OCI-LY1 (cell line): Measurements from ENCODE around the gene HCRT.

Experiments
- EZH2 ChIP-seq: fragments of 200-600 bp; sonication (generic), shearing (Covaris generic); IDR thresholded peaks from 2 replicates; pipeline ENCODE4 v1.8.0; 2017; ENCODE audit warnings: borderline replicate concordance, mixed run types, mild to moderate bottlenecking, antibody characterized with exemption, low read length, moderate library complexity, mixed read lengths
- TF ChIP-seq, protein P1 (sequence below): fragments of 200-600 bp; sonication (generic), shearing (Covaris generic); IDR thresholded peaks from 2 replicates; pipeline ENCODE4 v1.5.1; 2017; ENCODE audit warnings: mild to moderate bottlenecking, antibody characterized with exemption, low read length, moderate library complexity, mixed read lengths

DNA sequence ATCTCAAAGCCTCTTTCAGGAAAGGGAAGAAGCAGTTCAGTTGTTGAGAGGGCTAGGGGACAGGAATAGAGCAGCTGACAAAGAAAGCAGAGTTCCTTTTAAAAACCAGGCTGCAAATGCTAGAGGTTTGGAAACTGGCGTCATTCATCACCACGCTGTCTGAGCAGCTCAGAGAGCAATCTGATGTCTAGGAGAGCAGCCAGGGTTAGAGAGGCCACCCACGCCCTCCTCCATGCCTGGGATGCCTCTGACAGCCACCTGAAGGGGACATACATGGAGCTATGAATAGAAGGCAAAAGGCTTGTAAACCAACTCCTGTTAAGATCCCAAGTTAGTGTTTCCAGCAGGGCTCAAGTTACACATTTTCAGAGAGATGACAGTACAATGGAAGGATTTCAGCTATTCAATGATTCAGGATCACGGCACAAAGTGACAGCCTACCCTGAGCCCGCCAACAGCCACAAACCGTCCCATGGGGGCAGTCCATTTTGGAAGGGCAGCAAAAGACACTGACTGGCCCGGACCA, 42.8 kb downstream of the HCRT start:
- TF ChIP-seq, protein P1, sequence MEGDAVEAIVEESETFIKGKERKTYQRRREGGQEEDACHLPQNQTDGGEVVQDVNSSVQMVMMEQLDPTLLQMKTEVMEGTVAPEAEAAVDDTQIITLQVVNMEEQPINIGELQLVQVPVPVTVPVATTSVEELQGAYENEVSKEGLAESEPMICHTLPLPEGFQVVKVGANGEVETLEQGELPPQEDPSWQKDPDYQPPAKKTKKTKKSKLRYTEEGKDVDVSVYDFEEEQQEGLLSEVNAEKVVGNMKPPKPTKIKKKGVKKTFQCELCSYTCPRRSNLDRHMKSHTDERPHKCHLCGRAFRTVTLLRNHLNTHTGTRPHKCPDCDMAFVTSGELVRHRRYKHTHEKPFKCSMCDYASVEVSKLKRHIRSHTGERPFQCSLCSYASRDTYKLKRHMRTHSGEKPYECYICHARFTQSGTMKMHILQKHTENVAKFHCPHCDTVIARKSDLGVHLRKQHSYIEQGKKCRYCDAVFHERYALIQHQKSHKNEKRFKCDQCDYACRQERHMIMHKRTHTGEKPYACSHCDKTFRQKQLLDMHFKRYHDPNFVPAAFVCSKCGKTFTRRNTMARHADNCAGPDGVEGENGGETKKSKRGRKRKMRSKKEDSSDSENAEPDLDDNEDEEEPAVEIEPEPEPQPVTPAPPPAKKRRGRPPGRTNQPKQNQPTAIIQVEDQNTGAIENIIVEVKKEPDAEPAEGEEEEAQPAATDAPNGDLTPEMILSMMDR, result no peak
- no peak for TF ChIP-seq EZH2
